Activated CD4-positive, alpha-beta T cell treated with anti-CD3 and anti-CD28 coated beads, Interleukin-2, amount 10 ng/mL, durations not matched to agents 7 days and 5 days (primary cell): ENCODE measurements around the gene DOCK2. TPM values are rescaled to one million over a fixed set of nuclear protein-coding genes. Genes with fewer than 3 reads are reported as not detected.
A peak's percentile ranks its signal among the peaks of the same experiment; 100 is the strongest.

Experiments used
- CTCF ChIA-PET: fragments of 350-600 bp; sonication (Branson Sonifier 250); formaldehyde crosslinking; loops from one replicate; lab custom pipeline; 2021; ENCODE audit warnings: antibody characterized with exemption; lab: Charles Lee
- POLR2A ChIA-PET: fragments of 350-600 bp; sonication (Branson Sonifier 250); formaldehyde crosslinking; loops from one replicate; lab custom pipeline; 2021; ENCODE audit warnings: antibody characterized with exemption; lab: Charles Lee
- DNase-seq: peaks from one replicate; pipeline ENCODE4 v3.0.0-alpha.2; 2020
- H3K27ac Mint-ChIP-seq: one replicate; pipeline ENCODE4 v1.8.0; 2021; ENCODE audit warnings: mild to moderate bottlenecking, moderate library complexity, mixed read lengths
- H3K27me3 Mint-ChIP-seq: one replicate; pipeline ENCODE4 v1.8.0; 2021; ENCODE audit warnings: mixed read lengths
- H3K36me3 Mint-ChIP-seq: one replicate; pipeline ENCODE4 v1.8.0; 2021; ENCODE audit warnings: low read depth, mixed read lengths
- H3K4me1 Mint-ChIP-seq: one replicate; pipeline ENCODE4 v1.8.0; 2021; ENCODE audit warnings: mixed read lengths
- H3K4me3 Mint-ChIP-seq: one replicate; pipeline ENCODE4 v1.8.0; 2021; ENCODE audit warnings: mild to moderate bottlenecking, moderate library complexity, mixed read lengths
- H3K9me3 Mint-ChIP-seq: one replicate; pipeline ENCODE4 v1.8.0; 2021; ENCODE audit warnings: mixed read lengths
- total RNA-seq, 2 experiments: library from RNA; stranded (reverse); gene quantifications; one replicate each; pipeline ENCODE4 v1.2.3, GENCODE V29; 2021

DOCK2 gene
- total RNA-seq, 2 experiments from 2014 or later: 270 to 300 TPM

GRCh38 chr5:169876386-169876785, 239.3 kb downstream of the DOCK2 start:
- H3K36me3 Mint-ChIP-seq: peaks cover 35% of the 10 kb centered on the region
- ChIA-PET POLR2A (no interaction called here), CTCF (no interaction called here)
- H3K4me3 Mint-ChIP-seq: no peak overlapping the region
- no peaks in the 10 kb centered on the region for H3K9me3 Mint-ChIP-seq
- H3K27me3 Mint-ChIP-seq: no peaks in the 10 kb centered on the region
- DNase-seq: no peak
- H3K27ac Mint-ChIP-seq: no peak overlapping the region
- no peaks in the 10 kb centered on the region for H3K4me1 Mint-ChIP-seq

GRCh38 chr5:169880012-169880663, 243.1 kb downstream of the DOCK2 start:
- CTCF ChIA-PET: interaction anchor here (1.2 kb wide), 1 partner anchor 12 kb away, joined by 3 read pairs; no protein-coding TSS in a partner anchor
- Mint-ChIP-seq H3K9me3 (no peaks in the 10 kb centered on the region), H3K36me3 (peaks cover 30% of the 10 kb centered on the region), H3K4me1 (no peaks in the 10 kb centered on the region), H3K27me3 (no peaks in the 10 kb centered on the region), H3K27ac (no peak overlapping the region), H3K4me3 (no peak overlapping the region)
- no peak for DNase-seq
- POLR2A ChIA-PET: no interaction called here

GRCh38 chr5:169880785-169881184, 243.7 kb downstream of the DOCK2 start:
- H3K4me3 Mint-ChIP-seq: no peak overlapping the region
- H3K27me3 Mint-ChIP-seq: no peaks in the 10 kb centered on the region
- ChIA-PET CTCF (interaction anchor here (1.2 kb wide), 1 partner anchor 13 kb away, joined by 3 read pairs; no protein-coding TSS in a partner anchor), POLR2A (no interaction called here)
- H3K4me1 Mint-ChIP-seq: no peaks in the 10 kb centered on the region
- no peaks in the 10 kb centered on the region for H3K9me3 Mint-ChIP-seq
- no peak overlapping the region for H3K27ac Mint-ChIP-seq
- no peak for DNase-seq
- peaks cover 28% of the 10 kb centered on the region for H3K36me3 Mint-ChIP-seq

GRCh38 chr5:169881702-169882303, 244.7 kb downstream of the DOCK2 start:
- Mint-ChIP-seq H3K27me3 (no peaks in the 10 kb centered on the region), H3K36me3 (peaks cover 27% of the 10 kb centered on the region), H3K4me3 (no peak overlapping the region), H3K4me1 (no peaks in the 10 kb centered on the region), H3K9me3 (no peaks in the 10 kb centered on the region), H3K27ac (no peak overlapping the region)
- no peak for DNase-seq
- CTCF ChIA-PET: interaction anchor here (1.0 kb wide), 1 partner anchor 14 kb away, joined by 3 read pairs; no protein-coding TSS in a partner anchor
- POLR2A ChIA-PET: no interaction called here

DNA sequence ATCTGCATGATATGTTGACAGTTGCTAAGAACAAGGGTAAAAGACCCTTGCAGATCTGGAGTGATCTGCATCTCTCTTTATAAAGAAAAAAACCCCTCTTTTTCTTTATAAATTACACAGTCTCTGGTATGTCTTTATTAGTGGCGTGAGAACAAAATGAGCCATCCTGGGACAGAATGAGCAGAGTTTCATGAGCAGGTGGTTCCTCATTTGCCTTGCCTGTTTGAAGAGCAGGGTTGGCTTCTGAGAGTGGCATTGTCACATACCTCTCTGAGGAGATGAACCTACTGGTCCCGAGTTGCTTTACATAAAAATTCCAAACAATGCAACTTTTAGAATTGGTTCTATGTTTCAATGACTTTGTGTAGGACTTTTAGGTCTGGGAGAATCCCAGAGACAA, 249.0 kb downstream of the DOCK2 start:
- Mint-ChIP-seq H3K4me1 (no peaks in the 10 kb centered on the region), H3K4me3 (no peak overlapping the region), H3K27me3 (no peaks in the 10 kb centered on the region), H3K36me3 (peaks cover 13% of the 10 kb centered on the region), H3K9me3 (no peaks in the 10 kb centered on the region), H3K27ac (no peak overlapping the region)
- ChIA-PET CTCF (no interaction called here), POLR2A (no interaction called here)
- DNase-seq: no peak

- H3K27me3 Mint-ChIP-seq: no peaks in the 10 kb centered on the region
- H3K9me3 Mint-ChIP-seq: no peaks in the 10 kb centered on the region
- ChIA-PET CTCF (no interaction called here), POLR2A (no interaction called here)
- no peak overlapping the region for H3K4me3 Mint-ChIP-seq
- H3K4me1 Mint-ChIP-seq: no peaks in the 10 kb centered on the region
- H3K27ac Mint-ChIP-seq: no peak overlapping the region
- peaks cover 13% of the 10 kb centered on the region for H3K36me3 Mint-ChIP-seq
- DNase-seq: no peak
These were observed 249.6 kb downstream of the DOCK2 start for GRCh38 chr5:169886677-169887076.

DNA sequence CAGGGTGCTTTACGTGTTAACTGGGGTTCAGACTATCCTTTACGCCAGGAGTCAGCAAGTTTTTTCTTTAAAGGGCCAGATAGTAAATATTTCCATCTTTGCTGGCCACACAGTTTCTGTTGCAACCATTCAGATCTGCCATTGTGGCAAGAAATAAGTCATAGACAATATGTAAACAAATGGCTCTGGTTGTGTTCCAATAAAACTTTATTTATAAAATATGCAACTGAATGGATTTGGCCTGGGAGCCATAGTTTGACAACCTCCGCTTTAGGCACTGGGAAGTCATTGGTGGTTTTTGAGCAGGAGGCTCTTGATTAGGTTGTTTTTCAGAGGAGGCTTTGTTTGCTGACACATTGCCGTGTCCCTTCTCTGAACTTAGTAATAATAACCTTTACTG, 252.5 kb downstream of the DOCK2 start:
- H3K27me3 Mint-ChIP-seq: no peaks in the 10 kb centered on the region
- ChIA-PET POLR2A (no interaction called here), CTCF (no interaction called here)
- no peaks in the 10 kb centered on the region for H3K9me3 Mint-ChIP-seq
- no peak for DNase-seq
- H3K36me3 Mint-ChIP-seq: peaks cover 15% of the 10 kb centered on the region
- no peak overlapping the region for H3K4me3 Mint-ChIP-seq
- H3K27ac Mint-ChIP-seq: no peak overlapping the region
- no peaks in the 10 kb centered on the region for H3K4me1 Mint-ChIP-seq

DNA sequence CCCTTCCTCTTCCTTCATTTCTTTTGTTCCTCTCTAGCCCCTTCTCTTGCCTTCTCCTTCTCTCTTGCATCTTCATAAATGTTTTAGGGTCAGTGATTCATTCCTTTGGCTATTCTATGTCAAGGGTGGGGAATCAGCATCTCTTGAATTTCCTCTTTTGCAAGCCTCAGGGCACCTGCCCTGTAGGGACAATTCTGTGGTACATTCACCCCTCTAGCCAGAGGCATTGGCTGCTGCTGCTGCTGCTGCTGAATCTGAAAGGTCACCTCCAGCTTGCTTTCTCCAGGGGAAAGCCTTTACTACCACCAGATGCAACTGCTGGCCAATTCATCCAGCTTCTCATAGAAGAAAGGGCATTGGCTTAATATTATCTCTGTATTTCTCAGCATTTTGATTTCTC, 255.9 kb downstream of the DOCK2 start:
- no peak for DNase-seq
- H3K4me1 Mint-ChIP-seq: no peaks in the 10 kb centered on the region
- peaks cover 28% of the 10 kb centered on the region for H3K36me3 Mint-ChIP-seq
- H3K27me3 Mint-ChIP-seq: no peaks in the 10 kb centered on the region
- H3K27ac Mint-ChIP-seq: peak overlapping the region; percentile 39
- no peak overlapping the region for H3K4me3 Mint-ChIP-seq
- ChIA-PET POLR2A (interaction anchor here (0.7 kb wide), 1 partner anchor 14 kb away, joined by 3 read pairs; no protein-coding TSS in a partner anchor), CTCF (interaction anchor here (0.7 kb wide), 1 partner anchor 273 kb away, joined by 3 read pairs; no protein-coding TSS in a partner anchor)
- no peaks in the 10 kb centered on the region for H3K9me3 Mint-ChIP-seq

DNA sequence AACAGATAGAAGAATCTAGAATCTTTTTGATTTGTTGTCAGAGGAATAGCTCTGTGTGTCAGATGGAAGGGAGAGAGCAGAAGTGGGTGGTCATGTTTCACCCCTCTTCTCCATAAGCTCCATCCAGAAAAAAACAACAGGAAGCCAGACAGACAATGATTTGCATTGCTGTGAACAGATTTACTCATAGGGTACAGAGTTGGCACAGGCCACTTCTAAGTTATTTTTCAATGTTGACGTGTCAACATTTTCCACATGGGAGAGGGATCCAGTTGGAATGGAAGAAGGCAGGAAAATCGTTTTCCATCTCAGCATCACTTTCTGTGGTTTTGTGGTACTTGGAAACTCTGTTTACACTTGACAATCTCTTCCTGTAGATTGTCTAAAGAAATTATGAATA, 256.5 kb downstream of the DOCK2 start:
- CTCF ChIA-PET: interaction anchor here (0.7 kb wide), 1 partner anchor 274 kb away, joined by 3 read pairs; no protein-coding TSS in a partner anchor
- POLR2A ChIA-PET: interaction anchor here (0.7 kb wide), 1 partner anchor 13 kb away, joined by 3 read pairs; no protein-coding TSS in a partner anchor
- Mint-ChIP-seq H3K36me3 (peaks cover 31% of the 10 kb centered on the region), H3K9me3 (no peaks in the 10 kb centered on the region), H3K27ac (no peak overlapping the region), H3K4me1 (no peaks in the 10 kb centered on the region), H3K4me3 (no peak overlapping the region), H3K27me3 (no peaks in the 10 kb centered on the region)
- DNase-seq: no peak

GRCh38 chr5:169895926-169896325, 258.9 kb downstream of the DOCK2 start:
- H3K27ac Mint-ChIP-seq: no peak overlapping the region
- POLR2A ChIA-PET: no interaction called here
- no peaks in the 10 kb centered on the region for H3K9me3 Mint-ChIP-seq
- peaks cover 49% of the 10 kb centered on the region for H3K36me3 Mint-ChIP-seq
- H3K4me3 Mint-ChIP-seq: no peak overlapping the region
- no peaks in the 10 kb centered on the region for H3K27me3 Mint-ChIP-seq
- no peak for DNase-seq
- CTCF ChIA-PET: interaction anchor here (0.9 to 1.4 kb wide), 2 partner anchors 12 to 14 kb away, joined by 3 to 6 read pairs; no protein-coding TSS in a partner anchor
- peaks cover 2% of the 10 kb centered on the region for H3K4me1 Mint-ChIP-seq

DNA sequence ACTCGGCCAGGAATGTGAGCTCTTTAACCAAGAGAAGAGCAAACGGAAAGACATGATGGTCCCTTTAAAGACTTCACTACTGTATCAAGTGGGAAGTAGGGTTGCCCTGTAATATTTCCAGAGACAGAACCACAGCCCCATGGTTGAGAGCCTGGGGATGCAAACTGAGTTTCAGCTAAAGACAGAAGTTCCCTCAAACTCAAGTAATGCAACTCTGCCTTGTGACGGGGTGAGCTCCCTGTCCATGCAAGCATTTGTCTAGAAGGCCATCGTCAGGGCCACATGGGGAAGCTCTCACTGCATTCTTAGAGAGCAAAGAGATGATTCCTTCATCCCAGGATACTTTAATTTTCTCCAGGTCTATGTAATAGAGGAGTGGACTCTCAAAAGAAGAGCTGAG, 260.4 kb downstream of the DOCK2 start:
- Mint-ChIP-seq H3K4me1 (peaks cover 12% of the 10 kb centered on the region), H3K4me3 (no peak overlapping the region), H3K9me3 (no peaks in the 10 kb centered on the region), H3K27me3 (no peaks in the 10 kb centered on the region), H3K36me3 (peaks cover 54% of the 10 kb centered on the region), H3K27ac (no peak overlapping the region)
- POLR2A ChIA-PET: no interaction called here
- no peak for DNase-seq
- CTCF ChIA-PET: interaction anchor here (0.9 kb wide), 1 partner anchor 28 kb away, joined by 3 read pairs; no protein-coding TSS in a partner anchor

GRCh38 chr5:169901896-169902295, 264.8 kb downstream of the DOCK2 start:
- ChIA-PET POLR2A (no interaction called here), CTCF (interaction anchor here (1.1 kb wide), 1 partner anchor 116 kb away, joined by 3 read pairs; no protein-coding TSS in a partner anchor)
- Mint-ChIP-seq H3K9me3 (no peaks in the 10 kb centered on the region), H3K4me3 (no peak overlapping the region), H3K4me1 (peaks cover 12% of the 10 kb centered on the region), H3K27me3 (no peaks in the 10 kb centered on the region), H3K27ac (no peak overlapping the region), H3K36me3 (peaks cover 35% of the 10 kb centered on the region)
- no peak for DNase-seq

GRCh38 chr5:169904059-169904458, 267.0 kb downstream of the DOCK2 start:
- peaks cover 12% of the 10 kb centered on the region for H3K4me1 Mint-ChIP-seq
- DNase-seq: no peak
- no peaks in the 10 kb centered on the region for H3K9me3 Mint-ChIP-seq
- H3K4me3 Mint-ChIP-seq: no peak overlapping the region
- POLR2A ChIA-PET: no interaction called here
- no peak overlapping the region for H3K27ac Mint-ChIP-seq
- no peaks in the 10 kb centered on the region for H3K27me3 Mint-ChIP-seq
- CTCF ChIA-PET: interaction anchor here (0.6 to 1.1 kb wide), 2 partner anchors 19 to 280 kb away, joined by 3 read pairs; no protein-coding TSS in a partner anchor
- peaks cover 24% of the 10 kb centered on the region for H3K36me3 Mint-ChIP-seq
